Retina (tissue), 1 donor: ENCODE measurements around the gene LRIG1.
A peak's percentile ranks its signal among the peaks of the same experiment; 100 is the strongest.
"Not testable (repeated sequence)": the region's sequence is repeated elsewhere in the genome, so short reads cannot be mapped to it uniquely, and the experiment has no call there.

Source experiments
- DNase-seq: peaks from one replicate; pipeline ENCODE4 v3.0.0-alpha.2; 2016

LRIG1 gene

GRCh38 chr3:66441129-66441528 lies 59.7 kb downstream of the LRIG1 start:
- DNase-seq = peak; percentile 50

DNA sequence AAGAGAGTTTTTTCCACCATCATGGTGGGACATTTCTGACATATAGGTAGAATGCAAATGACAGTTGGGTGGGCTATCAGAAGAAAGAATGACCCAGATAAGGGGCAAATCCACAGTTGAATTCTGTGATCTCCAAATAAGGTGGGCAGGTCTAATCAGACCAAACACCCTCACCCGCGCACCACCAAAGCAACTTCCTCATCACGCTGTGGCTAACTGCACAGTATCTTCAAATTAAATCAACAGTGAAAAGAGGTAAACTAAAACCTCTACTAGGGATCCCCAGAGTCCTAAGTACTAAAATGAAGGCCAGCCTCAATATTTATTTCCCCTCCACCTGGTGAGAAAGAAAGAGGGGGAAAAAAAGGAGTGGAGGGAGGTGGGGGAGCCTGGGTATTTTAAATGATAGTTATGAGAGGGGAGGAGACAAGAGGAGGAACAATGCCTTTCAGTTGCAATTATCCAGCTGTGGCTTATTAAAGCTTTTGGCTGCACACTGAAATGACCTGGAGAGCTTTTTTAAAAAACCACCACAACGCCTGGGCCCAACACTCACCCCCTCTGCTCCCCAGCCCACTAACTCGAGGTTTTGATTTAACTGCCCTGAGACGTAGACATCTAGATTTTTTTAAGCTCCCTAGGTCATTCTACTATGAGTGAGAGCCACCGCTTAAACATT lies 61.0 kb downstream of the LRIG1 start:
- peak; percentile 59 for DNase-seq

DNA sequence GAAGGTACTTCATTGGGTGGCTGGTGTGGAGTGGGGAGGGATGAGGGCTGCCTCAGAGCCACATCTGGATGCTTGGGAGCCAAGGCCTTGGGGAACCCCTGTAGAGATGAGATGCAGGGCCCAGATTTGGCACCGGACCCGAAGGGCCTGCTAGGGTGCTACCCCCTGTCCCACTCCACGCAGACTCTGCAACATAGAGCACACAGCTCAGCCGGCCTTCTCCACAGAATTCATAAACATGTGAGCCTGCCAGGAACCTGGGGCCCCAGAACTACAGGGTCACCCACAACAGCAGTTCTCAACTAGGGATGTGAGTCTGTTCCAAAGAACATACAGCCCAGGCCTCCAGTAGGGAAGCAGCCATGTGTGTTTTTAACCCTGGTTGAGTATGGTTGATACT lies 62.8 kb downstream of the LRIG1 start:
- DNase-seq = no peak

GRCh38 chr3:66437341-66437929 lies 63.4 kb downstream of the LRIG1 start:
- no peak for DNase-seq

- no peak for DNase-seq
These were observed 64.8 kb downstream of the LRIG1 start for GRCh38 chr3:66435989-66436388.

DNA sequence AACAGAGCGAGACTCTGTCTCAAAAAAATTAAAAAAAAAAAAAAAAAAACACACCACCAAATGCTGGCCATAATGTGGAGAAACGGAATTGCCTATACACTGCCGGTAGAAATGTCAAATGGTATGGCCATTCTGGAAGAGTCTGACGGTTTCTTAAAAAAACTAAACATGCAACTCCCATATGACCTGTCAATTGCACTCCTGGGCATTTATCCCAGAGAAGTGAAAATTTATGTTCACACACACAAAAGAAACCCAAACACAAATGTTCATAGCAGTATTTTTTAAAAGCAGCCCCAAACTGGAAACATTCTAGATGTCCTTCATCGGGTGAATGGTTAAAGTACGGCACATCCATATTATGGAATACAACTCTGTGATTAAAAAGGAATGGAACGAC lies 66.1 kb downstream of the LRIG1 start:
- no peak for DNase-seq

- no peak for DNase-seq
These were observed 67.4 kb downstream of the LRIG1 start for GRCh38 chr3:66433522-66433782.

DNA sequence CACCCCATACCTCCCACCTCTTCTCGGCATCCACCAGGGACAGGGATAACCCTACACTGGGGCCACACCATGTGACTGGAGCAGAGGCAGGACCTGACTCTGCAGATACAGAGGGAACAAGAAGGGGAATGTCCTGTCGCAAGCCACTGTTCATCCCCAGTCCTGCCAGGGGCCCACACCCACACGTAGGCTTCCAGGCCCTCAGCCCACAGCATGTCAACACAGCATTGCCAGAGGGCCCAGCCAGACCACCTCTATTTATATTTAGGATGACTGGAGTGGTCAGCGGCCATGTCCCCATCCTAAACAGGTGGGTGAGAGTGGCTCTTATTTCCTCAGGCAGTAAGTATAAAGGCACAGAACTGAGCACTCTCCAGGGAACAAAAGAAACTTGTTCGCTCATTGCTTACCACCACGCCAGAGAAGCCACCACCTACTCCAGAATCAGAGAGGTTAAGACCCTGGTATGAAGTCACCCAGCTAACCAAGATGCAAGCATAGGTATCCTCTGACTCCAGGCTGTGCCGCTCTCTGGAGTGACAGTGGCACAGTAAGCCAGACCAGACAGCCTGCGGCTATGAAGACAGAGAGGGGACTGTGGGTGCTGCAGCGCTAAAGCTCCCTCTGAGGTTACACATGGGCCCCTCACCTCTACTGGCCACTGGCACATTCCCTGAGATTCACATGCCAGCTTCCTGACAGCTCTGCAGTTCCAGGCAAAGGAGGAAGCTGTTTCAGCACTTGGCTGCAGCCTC lies 67.9 kb downstream of the LRIG1 start:
- DNase-seq = no peak

DNA sequence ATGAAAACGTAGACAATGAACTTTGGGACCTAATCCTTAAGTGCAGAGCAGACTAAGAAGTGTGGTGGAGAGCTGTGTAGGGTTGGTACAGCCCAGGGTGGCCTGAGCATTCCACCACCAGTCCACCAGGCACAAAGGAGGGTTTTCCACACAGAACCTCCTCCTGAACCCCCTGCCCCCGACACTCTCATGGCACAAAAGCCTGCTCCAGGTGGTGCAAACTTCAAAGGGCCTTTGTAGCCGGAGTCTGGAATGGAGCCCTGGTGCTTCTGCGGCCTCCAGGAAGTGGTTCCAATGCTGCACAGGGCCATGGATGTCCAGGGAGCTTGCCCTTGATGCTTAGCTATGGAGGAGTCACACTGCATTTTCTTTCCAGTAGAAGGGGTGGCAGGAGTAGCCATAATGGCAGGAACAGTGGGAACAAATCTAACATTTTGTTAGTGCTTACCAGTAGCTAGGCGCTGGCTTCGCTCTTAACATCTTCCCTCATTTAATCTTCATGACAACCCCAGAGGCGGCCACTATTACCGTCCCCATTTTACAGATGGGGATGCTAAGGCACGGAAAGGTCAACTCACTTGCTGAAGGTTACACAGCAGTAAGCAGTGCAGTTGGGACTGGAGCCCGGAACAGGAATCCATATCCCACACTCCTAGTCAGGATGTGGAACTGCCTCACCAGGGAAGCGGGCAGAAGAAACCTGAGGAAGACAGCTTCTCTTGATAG lies 68.6 kb downstream of the LRIG1 start:
- DNase-seq = no peak

- DNase-seq = no peak
These were observed 69.3 kb downstream of the LRIG1 start for GRCh38 chr3:66431494-66431893.

DNA sequence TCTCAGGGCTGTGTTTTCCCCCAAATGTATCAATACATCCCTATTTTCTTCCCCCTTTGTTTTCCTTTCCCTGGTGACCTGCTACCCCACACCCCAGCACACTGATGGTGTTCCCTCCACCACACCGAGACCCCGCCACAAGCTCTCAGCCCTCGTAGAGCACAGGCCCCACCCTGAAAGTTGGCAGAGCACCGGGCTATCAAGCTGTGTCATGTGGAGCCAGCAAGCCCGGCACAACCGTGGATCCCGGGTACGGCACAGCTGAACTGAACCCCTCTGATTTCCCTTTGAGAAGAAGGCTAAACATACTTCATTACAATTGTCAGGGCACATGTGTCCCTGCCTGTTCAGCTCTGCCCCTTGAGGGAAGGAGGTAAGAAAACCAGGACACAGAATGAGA lies 69.9 kb downstream of the LRIG1 start:
- no peak for DNase-seq

- peak; percentile 54 for DNase-seq
These were observed 72.1 kb downstream of the LRIG1 start for GRCh38 chr3:66428733-66429132.

GRCh38 chr3:66427951-66428474 lies 72.8 kb downstream of the LRIG1 start:
- DNase-seq = no peak

DNA sequence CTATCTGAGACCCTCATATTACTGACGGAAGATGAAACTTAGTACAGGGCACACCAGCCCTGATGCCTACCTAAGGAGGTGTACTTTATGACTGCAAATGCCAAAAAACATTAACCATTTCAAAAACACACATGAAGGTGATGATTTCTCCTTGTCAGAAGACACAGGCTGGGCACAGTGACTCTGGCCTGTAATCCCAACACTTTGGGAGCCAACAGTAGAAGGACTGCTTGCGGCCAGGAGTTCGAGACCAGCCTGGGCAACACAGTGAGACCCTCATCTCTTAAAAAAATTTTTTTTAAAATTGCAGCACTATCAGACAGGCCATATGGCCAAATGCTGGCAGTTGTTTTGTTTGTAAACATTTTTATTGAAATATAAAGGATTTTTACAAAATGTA lies 73.5 kb downstream of the LRIG1 start:
- DNase-seq = no peak

GRCh38 chr3:66426135-66426534 lies 74.7 kb downstream of the LRIG1 start:
- no peak for DNase-seq

GRCh38 chr3:66425576-66426114 lies 75.2 kb downstream of the LRIG1 start:
- DNase-seq = no peak

GRCh38 chr3:66425032-66425431 lies 75.8 kb downstream of the LRIG1 start:
- DNase-seq = no peak

- DNase-seq = no peak
These were observed 77.0 kb downstream of the LRIG1 start for GRCh38 chr3:66423791-66424190.

DNA sequence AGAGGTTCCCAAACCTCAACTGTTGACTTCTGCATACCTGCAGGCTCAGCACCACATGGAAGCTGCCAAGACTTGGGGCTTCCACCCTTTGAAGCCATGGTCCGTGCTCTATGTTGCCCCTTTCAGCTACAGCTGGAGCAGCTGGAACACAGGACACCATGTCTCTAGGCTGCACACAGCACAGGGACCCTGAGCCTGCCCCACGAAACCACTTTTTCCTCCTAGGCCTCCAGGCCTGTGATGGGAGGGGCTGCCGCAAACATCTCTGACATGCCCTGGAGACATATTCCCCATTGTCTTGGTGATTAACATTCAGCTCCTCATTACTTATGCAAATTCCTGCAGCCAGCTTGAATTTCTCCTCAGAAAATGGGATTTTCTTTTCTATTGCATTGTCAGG lies 78.9 kb downstream of the LRIG1 start:
- not testable (repeated sequence) for DNase-seq

DNA sequence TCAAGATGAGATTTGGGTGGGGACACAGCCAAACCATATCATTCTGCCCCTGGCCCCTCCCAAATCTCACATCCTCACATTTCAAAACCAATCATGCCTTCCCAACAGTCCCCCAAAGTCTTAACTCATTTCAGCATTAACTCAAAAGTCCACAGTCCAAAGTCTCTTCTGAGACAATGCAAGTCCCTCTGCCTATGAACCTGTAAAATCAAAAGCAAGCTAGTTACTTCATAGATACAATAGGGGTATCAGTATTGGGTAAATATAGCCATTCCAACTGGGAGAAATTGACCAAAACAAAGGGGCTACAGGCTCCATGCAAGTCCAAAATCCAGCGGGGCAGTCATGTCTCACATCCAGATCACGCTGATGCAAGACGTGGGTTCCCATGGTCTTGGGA lies 79.7 kb downstream of the LRIG1 start:
- DNase-seq = not testable (repeated sequence)

GRCh38 chr3:66419036-66419435 lies 81.8 kb downstream of the LRIG1 start:
- DNase-seq = no peak

DNA sequence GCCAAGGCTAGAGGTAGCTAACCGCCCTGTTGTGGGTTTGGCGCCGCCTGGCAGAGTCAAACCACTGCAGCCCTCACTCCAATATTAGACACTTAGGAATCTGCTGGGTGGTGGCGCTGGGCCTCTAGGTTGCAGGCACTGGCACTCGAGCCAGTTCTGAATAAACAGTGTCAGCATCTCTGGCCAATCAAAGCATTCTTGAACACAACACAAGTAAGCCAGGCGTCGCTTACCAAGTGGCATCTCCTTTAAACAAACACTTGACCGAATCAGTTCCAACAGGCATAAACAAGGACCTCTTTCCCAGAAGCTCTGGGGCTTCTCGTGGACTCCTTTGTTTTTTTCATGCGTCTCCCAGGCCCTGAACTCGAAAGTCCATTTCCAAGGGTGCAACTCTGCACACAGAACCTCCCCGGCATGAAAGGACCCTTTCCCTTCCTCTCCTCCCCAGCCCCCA lies 82.3 kb downstream of the LRIG1 start:
- DNase-seq = no peak
